Osteocyte (in vitro differentiated cells): ENCODE data around the gene SLC34A2. TPM values are rescaled to one million over a fixed set of nuclear protein-coding genes. Genes with fewer than 3 reads are reported as not detected.

ENCODE experiments used
- DNase-seq: peaks from one replicate; pipeline ENCODE4 v3.0.0; 2021; ENCODE audit warnings: mixed read lengths; ENCODE audit not compliant: unreplicated experiment; ENCODE audit errors: extremely low spot score
- H3K27ac Mint-ChIP-seq: one replicate; pipeline ENCODE4 v1.8.0; 2021; ENCODE audit warnings: mild to moderate bottlenecking, mixed read lengths; ENCODE audit not compliant: unreplicated experiment
- H3K27me3 Mint-ChIP-seq: one replicate; pipeline ENCODE4 v1.8.0; 2021; ENCODE audit warnings: mixed read lengths; ENCODE audit not compliant: unreplicated experiment
- H3K36me3 Mint-ChIP-seq: one replicate; pipeline ENCODE4 v1.8.0; 2021; ENCODE audit warnings: mixed read lengths; ENCODE audit not compliant: unreplicated experiment
- H3K4me1 Mint-ChIP-seq: one replicate; pipeline ENCODE4 v1.8.0; 2021; ENCODE audit warnings: mixed read lengths; ENCODE audit not compliant: unreplicated experiment
- H3K4me3 Mint-ChIP-seq: one replicate; pipeline ENCODE4 v1.8.0; 2021; ENCODE audit warnings: mild to moderate bottlenecking, moderate library complexity, mixed read lengths; ENCODE audit not compliant: unreplicated experiment
- H3K9me3 Mint-ChIP-seq: one replicate; pipeline ENCODE4 v1.8.0; 2021; ENCODE audit warnings: mixed read lengths; ENCODE audit not compliant: unreplicated experiment
- total RNA-seq: library from RNA; stranded (reverse); gene quantifications from 2 replicates; pipeline ENCODE4 v1.2.1, GENCODE V29; 2021
- TF ChIP-seq, protein P1 (sequence below): fragments of 200-600 bp; sonication (generic); IDR thresholded peaks from 2 replicates; pipeline ENCODE4 v1.5.0; 2021; ENCODE audit warnings: antibody characterized with exemption, mild to moderate bottlenecking, moderate library complexity

Gene SLC34A2
- total RNA-seq, 1 donor from 2014 or later, result not detected

DNA sequence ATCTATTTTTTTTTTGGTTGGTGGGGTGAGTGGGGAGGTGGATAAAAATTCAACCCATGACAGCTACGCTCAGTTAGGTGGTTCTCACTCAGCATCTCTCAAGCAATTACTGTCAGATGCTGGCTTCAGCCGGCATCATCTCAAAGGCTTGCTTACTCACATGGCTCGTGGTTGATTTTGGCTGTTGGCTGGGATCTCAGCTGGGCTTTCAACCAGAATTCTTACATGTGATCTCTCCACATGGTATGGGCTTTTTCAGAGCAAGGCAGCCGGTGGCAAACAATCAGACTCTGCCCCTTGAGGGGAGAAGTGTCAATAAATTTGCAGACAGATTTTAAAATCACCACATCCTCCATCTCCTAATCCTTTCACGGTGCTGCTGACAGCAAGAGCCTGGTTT lies 47.2 kb downstream of the SLC34A2 start:
- DNase-seq, result no peak
- Mint-ChIP-seq H3K27ac (no peak overlapping the region), H3K27me3 (no peaks in the 10 kb centered on the region), H3K4me3 (no peak overlapping the region), H3K4me1 (no peaks in the 10 kb centered on the region), H3K36me3 (no peaks in the 10 kb centered on the region), H3K9me3 (no peaks in the 10 kb centered on the region)
- TF ChIP-seq, protein P1, sequence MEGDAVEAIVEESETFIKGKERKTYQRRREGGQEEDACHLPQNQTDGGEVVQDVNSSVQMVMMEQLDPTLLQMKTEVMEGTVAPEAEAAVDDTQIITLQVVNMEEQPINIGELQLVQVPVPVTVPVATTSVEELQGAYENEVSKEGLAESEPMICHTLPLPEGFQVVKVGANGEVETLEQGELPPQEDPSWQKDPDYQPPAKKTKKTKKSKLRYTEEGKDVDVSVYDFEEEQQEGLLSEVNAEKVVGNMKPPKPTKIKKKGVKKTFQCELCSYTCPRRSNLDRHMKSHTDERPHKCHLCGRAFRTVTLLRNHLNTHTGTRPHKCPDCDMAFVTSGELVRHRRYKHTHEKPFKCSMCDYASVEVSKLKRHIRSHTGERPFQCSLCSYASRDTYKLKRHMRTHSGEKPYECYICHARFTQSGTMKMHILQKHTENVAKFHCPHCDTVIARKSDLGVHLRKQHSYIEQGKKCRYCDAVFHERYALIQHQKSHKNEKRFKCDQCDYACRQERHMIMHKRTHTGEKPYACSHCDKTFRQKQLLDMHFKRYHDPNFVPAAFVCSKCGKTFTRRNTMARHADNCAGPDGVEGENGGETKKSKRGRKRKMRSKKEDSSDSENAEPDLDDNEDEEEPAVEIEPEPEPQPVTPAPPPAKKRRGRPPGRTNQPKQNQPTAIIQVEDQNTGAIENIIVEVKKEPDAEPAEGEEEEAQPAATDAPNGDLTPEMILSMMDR, result no peak

DNA sequence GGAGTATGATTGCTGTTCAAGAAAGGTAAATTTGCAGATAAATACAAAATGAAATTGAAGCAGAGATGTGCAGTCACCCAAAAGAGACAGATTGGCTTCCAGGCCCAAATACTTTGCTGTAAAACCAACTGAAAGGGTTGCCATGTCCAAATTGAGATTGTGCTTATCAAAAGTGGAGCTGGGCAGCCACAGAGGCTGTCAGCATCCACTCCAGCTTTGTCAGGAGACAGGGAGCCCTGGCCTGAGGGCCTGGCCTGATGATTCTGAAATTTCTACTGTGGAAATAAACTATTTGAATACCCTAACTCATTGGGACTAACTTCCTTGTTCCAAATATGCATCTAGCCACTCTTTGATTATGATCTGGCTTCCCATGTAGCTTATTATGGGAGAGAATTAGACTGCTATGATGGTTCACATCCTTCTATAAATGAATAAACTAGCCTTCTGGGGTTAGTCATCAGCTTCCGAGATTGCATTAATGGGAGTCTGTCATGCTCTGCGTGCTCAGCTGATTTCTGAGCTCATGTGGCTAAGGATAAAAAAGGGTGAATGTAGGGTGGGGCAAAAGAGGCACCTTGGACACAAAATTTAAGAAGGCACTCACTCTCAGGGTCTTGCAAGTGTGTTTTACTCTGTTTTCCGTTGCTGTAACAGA lies 48.2 kb downstream of the SLC34A2 start:
- no peak for DNase-seq
- no peak overlapping the region for H3K27ac Mint-ChIP-seq
- no peaks in the 10 kb centered on the region for H3K27me3 Mint-ChIP-seq
- no peaks in the 10 kb centered on the region for H3K36me3 Mint-ChIP-seq
- no peaks in the 10 kb centered on the region for H3K9me3 Mint-ChIP-seq
- no peak overlapping the region for H3K4me3 Mint-ChIP-seq
- no peaks in the 10 kb centered on the region for H3K4me1 Mint-ChIP-seq
- TF ChIP-seq, protein P1, result no peak

DNA sequence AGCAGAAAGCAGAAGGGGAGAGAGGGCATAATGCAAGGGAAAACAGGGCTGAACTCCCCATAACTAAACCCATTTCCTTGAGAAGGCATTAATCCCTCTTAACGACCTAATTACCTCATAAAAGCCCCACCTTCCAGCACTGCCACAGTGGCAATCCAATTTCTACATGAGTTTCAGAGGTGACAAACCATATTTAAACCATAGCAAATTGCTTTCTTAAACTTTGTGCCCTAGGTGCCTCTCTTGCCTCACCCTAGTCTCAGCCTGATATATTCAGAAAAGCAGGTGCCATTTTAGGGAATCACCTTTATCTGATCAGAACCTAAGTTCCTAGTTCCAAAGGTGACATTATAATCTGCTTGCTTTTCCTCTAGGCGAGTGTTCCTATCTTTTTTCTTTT lies 48.9 kb downstream of the SLC34A2 start:
- Mint-ChIP-seq H3K27ac (no peak overlapping the region), H3K27me3 (no peaks in the 10 kb centered on the region), H3K4me3 (no peak overlapping the region), H3K9me3 (no peaks in the 10 kb centered on the region), H3K36me3 (no peaks in the 10 kb centered on the region), H3K4me1 (no peaks in the 10 kb centered on the region)
- no peak for DNase-seq
- TF ChIP-seq, protein P1, result no peak

DNA sequence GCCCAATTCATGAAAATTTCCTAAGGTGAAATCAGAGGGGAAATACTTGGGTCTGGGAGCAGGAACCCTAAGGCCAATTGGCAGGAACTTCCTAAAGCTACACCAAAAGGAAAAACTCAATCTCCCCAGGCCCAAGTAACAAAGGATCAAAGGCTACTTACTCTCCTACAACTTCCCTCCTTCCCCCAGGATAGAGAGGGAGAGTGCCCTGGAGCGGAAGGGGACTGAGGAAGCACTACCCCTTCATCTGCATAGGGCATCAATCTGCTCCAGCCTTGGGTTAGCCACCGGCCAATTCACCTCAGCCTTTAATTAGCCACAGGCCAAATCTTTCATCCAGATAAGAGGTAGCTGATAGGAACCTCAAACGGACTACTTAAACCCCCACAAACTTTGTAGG lies 55.0 kb downstream of the SLC34A2 start:
- H3K36me3 Mint-ChIP-seq, result no peaks in the 10 kb centered on the region
- no peaks in the 10 kb centered on the region for H3K27me3 Mint-ChIP-seq
- H3K4me1 Mint-ChIP-seq, result no peaks in the 10 kb centered on the region
- TF ChIP-seq, protein P1, result no peak
- H3K4me3 Mint-ChIP-seq, result no peak overlapping the region
- H3K27ac Mint-ChIP-seq, result no peak overlapping the region
- no peaks in the 10 kb centered on the region for H3K9me3 Mint-ChIP-seq
- DNase-seq, result no peak

DNA sequence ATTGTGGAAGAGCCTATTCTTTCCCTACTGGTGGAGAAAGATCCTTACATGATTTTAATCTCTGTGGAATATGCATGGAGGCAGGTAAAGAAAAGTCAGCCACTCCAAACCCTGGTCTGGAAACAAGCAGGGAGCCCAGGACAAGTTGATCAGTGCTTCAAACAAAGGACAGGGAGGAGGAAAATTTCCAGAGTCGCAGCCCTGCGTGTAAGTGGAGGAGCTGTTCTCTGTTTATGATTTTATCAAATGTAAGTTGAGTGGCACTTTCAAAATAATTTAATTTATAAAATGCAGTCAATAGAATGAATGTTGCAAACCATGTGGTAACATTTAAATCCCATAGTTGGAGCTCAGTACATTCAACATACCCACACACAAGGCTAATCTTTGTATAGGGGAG lies 57.0 kb downstream of the SLC34A2 start:
- TF ChIP-seq, protein P1, result no peak
- Mint-ChIP-seq H3K4me1 (no peaks in the 10 kb centered on the region), H3K27ac (no peak overlapping the region), H3K9me3 (no peaks in the 10 kb centered on the region), H3K27me3 (no peaks in the 10 kb centered on the region), H3K4me3 (no peak overlapping the region), H3K36me3 (no peaks in the 10 kb centered on the region)
- no peak for DNase-seq
